Panc1 (cell line): ENCODE results near the gene SRCIN1. TPM values are rescaled to one million over a fixed set of nuclear protein-coding genes. Genes with fewer than 3 reads are reported as not detected.

Source experiments
- ATAC-seq: fragments of 200-7000 bp; cut with Tn5 transposase; 2 replicates; pipeline ENCODE4 v1.9.1; 2020; ENCODE audit warnings: mild to moderate bottlenecking, moderate library complexity
- BruUV-seq: library from RNA; stranded (reverse); fragments of 400-500 nt; replicated peaks from 2 replicates; lab custom pipeline; 2021; lab: Mats Ljungman, UMichigan
- CTCF ChIA-PET: fragments of 300-600 bp; sonication (Branson Sonifier 250); formaldehyde crosslinking; loops from one replicate; lab custom pipeline; 2022; ENCODE audit warnings: antibody characterized with exemption; lab: Charles Lee
- POLR2A ChIA-PET: fragments of 300-600 bp; sonication (Branson Sonifier 250); formaldehyde crosslinking; loops from one replicate; lab custom pipeline; 2022; ENCODE audit warnings: antibody characterized with exemption; lab: Charles Lee
- DNase-seq: peaks from one replicate; pipeline ENCODE4 v3.0.0-alpha.2; 2010; ENCODE audit warnings: low read depth, low spot score
- H3K27ac ChIP-seq: 2 replicates; pipeline ENCODE4 v1.5.1; 2011; ENCODE audit warnings: mild to moderate bottlenecking, low read length, inconsistent platforms
- H3K27me3 ChIP-seq: fragments of 200-500 bp; sonication (Bioruptor generic); 2 replicates; pipeline ENCODE4 v1.6.0; 2014; ENCODE audit warnings: low read length, inconsistent platforms; ENCODE audit not compliant: control insufficient read depth, insufficient read depth
- H3K36me3 ChIP-seq: fragments of 200-500 bp; sonication (Bioruptor generic); 2 replicates; pipeline ENCODE4 v1.5.1; 2014; ENCODE audit warnings: inconsistent platforms, mild to moderate bottlenecking, low read length, moderate library complexity; ENCODE audit not compliant: control insufficient read depth, insufficient read depth
- H3K4me1 ChIP-seq: 2 replicates; pipeline ENCODE4 v1.5.1; 2011; ENCODE audit warnings: inconsistent platforms, mild to moderate bottlenecking, low read length, moderate library complexity; ENCODE audit not compliant: control insufficient read depth, insufficient read depth
- H3K4me3 ChIP-seq, 2 experiments: 2 replicates each; pipeline ENCODE4 v1.5.1; 2011 to 2012; ENCODE audit warnings: low read depth in 2 of 2, low read length in 2 of 2, mild to moderate bottlenecking in 2 of 2, inconsistent platforms in 1 of 2, moderate library complexity in 1 of 2
- H3K9me3 ChIP-seq: fragments of 200-500 bp; sonication (Bioruptor generic); 2 replicates; pipeline ENCODE4 v1.5.1; 2014; ENCODE audit warnings: low read depth, mild to moderate bottlenecking, inconsistent platforms, low read length, moderate library complexity; ENCODE audit not compliant: control insufficient read depth, insufficient read depth
- POLR2AphosphoS5 ChIP-seq: IDR thresholded peaks from 2 replicates; pipeline ENCODE4 v1.6.1; 2012; ENCODE audit warnings: mild to moderate bottlenecking, low read depth, low read length, moderate library complexity
- SIN3A ChIP-seq: IDR thresholded peaks from 2 replicates; pipeline ENCODE4 v1.6.1; 2012; ENCODE audit warnings: low read depth, mild to moderate bottlenecking, low read length, moderate library complexity, borderline replicate concordance; ENCODE audit not compliant: insufficient read depth
- TCF7L2 ChIP-seq: IDR thresholded peaks from 2 replicates; pipeline ENCODE4 v1.6.1; 2011; ENCODE audit warnings: mild to moderate bottlenecking, low read depth, low read length, inconsistent platforms
- in situ Hi-C: cut with HindIII; loops from 2 replicates; pipeline ENCODE4 v1.10.0; 2016; ENCODE audit warnings: low sequenced_read_pairs, low pct_unique_long_range_greater_than_20kb
- intact Hi-C: fragments of 100-400 bp; cut with micrococcal nuclease; formaldehyde crosslinking; loops from one replicate; pipeline ENCODE4 v1.10.0; 2022; ENCODE audit not compliant: unreplicated experiment
- total RNA-seq: library from RNA; stranded (reverse); gene quantifications from one replicate; pipeline ENCODE4 v1.2.1, GENCODE V29; 2021; ENCODE audit not compliant: unreplicated experiment
- TF ChIP-seq, protein P1 (sequence below): fragments of 450-650 bp; IDR thresholded peaks from 2 replicates; pipeline ENCODE4 v1.5.1; 2017; ENCODE audit warnings: mild to moderate bottlenecking
- TF ChIP-seq, protein P2 (sequence below), 2 experiments: IDR thresholded peaks; 2 replicates each; pipeline ENCODE4 v1.6.1; 2011 to 2012; ENCODE audit warnings: low read depth in 2 of 2, control low read depth in 1 of 2, low read length in 1 of 2, mild to moderate bottlenecking in 1 of 2, moderate library complexity in 1 of 2; ENCODE audit not compliant: insufficient read depth in 1 of 2

The SRCIN1 gene
- total RNA-seq, 1 experiment from 2014 or later, result 12.8 TPM

DNA sequence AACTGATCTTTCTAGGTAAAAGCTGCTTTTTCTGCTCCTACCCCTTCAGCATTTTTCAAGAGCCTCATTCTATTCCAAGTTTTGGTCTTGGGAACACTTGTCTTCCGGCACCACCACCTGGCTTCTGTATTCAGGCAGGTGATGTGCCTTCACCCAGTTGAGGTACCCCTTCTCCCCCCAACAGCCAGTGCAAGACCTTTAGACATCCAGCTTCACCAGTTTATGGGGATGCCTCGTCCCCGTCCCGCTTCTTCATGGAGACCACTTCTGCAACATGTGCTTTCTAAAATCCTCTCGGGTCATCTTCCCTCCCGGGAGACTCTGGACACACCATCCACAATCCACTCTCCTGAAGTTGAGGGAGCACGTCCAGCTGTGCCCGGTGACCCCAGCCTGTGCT, 69.9 kb downstream of the SRCIN1 start:
- Histone ChIP-seq H3K36me3 (no peaks in the 10 kb centered on the region), H3K4me1 (no peaks in the 10 kb centered on the region), H3K27ac (no peak overlapping the region), H3K9me3 (no peaks in the 10 kb centered on the region), H3K27me3 (no peaks in the 10 kb centered on the region), H3K4me3 (no peak overlapping the region)
- DNase-seq (no peak), ATAC-seq (no peak)
- TF ChIP-seq, protein P1, sequence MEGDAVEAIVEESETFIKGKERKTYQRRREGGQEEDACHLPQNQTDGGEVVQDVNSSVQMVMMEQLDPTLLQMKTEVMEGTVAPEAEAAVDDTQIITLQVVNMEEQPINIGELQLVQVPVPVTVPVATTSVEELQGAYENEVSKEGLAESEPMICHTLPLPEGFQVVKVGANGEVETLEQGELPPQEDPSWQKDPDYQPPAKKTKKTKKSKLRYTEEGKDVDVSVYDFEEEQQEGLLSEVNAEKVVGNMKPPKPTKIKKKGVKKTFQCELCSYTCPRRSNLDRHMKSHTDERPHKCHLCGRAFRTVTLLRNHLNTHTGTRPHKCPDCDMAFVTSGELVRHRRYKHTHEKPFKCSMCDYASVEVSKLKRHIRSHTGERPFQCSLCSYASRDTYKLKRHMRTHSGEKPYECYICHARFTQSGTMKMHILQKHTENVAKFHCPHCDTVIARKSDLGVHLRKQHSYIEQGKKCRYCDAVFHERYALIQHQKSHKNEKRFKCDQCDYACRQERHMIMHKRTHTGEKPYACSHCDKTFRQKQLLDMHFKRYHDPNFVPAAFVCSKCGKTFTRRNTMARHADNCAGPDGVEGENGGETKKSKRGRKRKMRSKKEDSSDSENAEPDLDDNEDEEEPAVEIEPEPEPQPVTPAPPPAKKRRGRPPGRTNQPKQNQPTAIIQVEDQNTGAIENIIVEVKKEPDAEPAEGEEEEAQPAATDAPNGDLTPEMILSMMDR, result no peak
- TF ChIP-seq SIN3A, result no peak
- no peak for TF ChIP-seq TCF7L2
- TF ChIP-seq, protein P2, sequence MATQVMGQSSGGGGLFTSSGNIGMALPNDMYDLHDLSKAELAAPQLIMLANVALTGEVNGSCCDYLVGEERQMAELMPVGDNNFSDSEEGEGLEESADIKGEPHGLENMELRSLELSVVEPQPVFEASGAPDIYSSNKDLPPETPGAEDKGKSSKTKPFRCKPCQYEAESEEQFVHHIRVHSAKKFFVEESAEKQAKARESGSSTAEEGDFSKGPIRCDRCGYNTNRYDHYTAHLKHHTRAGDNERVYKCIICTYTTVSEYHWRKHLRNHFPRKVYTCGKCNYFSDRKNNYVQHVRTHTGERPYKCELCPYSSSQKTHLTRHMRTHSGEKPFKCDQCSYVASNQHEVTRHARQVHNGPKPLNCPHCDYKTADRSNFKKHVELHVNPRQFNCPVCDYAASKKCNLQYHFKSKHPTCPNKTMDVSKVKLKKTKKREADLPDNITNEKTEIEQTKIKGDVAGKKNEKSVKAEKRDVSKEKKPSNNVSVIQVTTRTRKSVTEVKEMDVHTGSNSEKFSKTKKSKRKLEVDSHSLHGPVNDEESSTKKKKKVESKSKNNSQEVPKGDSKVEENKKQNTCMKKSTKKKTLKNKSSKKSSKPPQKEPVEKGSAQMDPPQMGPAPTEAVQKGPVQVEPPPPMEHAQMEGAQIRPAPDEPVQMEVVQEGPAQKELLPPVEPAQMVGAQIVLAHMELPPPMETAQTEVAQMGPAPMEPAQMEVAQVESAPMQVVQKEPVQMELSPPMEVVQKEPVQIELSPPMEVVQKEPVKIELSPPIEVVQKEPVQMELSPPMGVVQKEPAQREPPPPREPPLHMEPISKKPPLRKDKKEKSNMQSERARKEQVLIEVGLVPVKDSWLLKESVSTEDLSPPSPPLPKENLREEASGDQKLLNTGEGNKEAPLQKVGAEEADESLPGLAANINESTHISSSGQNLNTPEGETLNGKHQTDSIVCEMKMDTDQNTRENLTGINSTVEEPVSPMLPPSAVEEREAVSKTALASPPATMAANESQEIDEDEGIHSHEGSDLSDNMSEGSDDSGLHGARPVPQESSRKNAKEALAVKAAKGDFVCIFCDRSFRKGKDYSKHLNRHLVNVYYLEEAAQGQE (IDR thresholded peaks at IDR 0.05; ENCODE audit: insufficient read depth in 1 of 2, low read depth in 2 of 2, low read length in 1 of 2), result no peak
- TF ChIP-seq POLR2AphosphoS5, result no peak
- in situ Hi-C loops, result no loop called here
- no TSS peak for BruUV-seq
- intact Hi-C loops, result no loop called here
- CTCF ChIA-PET, result interaction anchor here (0.6 kb wide), 1 partner anchor 16 kb away, joined by 7 read pairs; no protein-coding TSS in a partner anchor
- POLR2A ChIA-PET, result no interaction called here

- ATAC-seq (peak; percentile 67; the same call in 1 of the 2 replicates), DNase-seq (no peak)
- POLR2A ChIA-PET, result interaction anchor here (0.5 kb wide), 1 partner anchor 124 kb away, joined by 4 read pairs; no protein-coding TSS in a partner anchor
- Histone ChIP-seq H3K27ac (no peak overlapping the region), H3K36me3 (no peaks in the 10 kb centered on the region), H3K4me1 (no peaks in the 10 kb centered on the region), H3K4me3 (no peak overlapping the region), H3K9me3 (no peaks in the 10 kb centered on the region), H3K27me3 (no peaks in the 10 kb centered on the region)
- TF ChIP-seq POLR2AphosphoS5, result no peak
- TF ChIP-seq, protein P2 (IDR thresholded peaks at IDR 0.05; ENCODE audit: insufficient read depth in 1 of 2, low read depth in 2 of 2, low read length in 1 of 2), result no peak
- TF ChIP-seq, protein P1, result no peak
- BruUV-seq, result no TSS peak
- CTCF ChIA-PET, result interaction anchor here (1.2 kb wide), 1 partner anchor 128 kb away, joined by 3 read pairs; no protein-coding TSS in a partner anchor
- intact Hi-C loops, result no loop called here
- in situ Hi-C loops, result no loop called here
Measured at GRCh38 chr17:38534498-38534885, 71.3 kb downstream of the SRCIN1 start.
